ENCODE results near the gene ZNF268.

ZNF268 gene

GRCh38 chr12:133180669-133181068 is 626 bp upstream of the ZNF268 start:
- DNase-seq (ENCODE audit: extremely low spot score): no peak
- TF ChIP-seq L3MBTL2 (conservative IDR thresholded peaks at IDR 0.05) (no peak), CTBP1 (IDR thresholded peaks at IDR 0.05; ENCODE audit: borderline replicate concordance) (no peak), PKNOX1 (IDR thresholded peaks at IDR 0.05) (no peak), ARNT (IDR thresholded peaks at IDR 0.05) (no peak), SP1 (IDR thresholded peaks at IDR 0.05) (no peak), FOXK2 (IDR thresholded peaks at IDR 0.05) (no peak), SUZ12 (IDR thresholded peaks at IDR 0.05) (no peak)
- CTCF ChIA-PET: no interaction called here
- POLR2A ChIA-PET: interaction anchor here (1.0 to 1.8 kb wide), 4 partner anchors 11 to 195 kb away, joined by 3 to 9 read pairs (median 4); partner anchors contain the start of genes ZNF10, ZNF26 and ZNF891

- ChIA-PET POLR2A (no interaction called here), CTCF (no interaction called here)
- DNase-seq (ENCODE audit: extremely low spot score): no peak
- no peak for TF ChIP-seq BHLHE40 (IDR thresholded peaks at IDR 0.05; ENCODE audit: borderline replicate concordance)
- no peak for TF ChIP-seq FOXA1 (IDR thresholded peaks at IDR 0.05)
- no peak for TF ChIP-seq ELF4 (IDR thresholded peaks at IDR 0.05)
Observed at GRCh38 chr12:133190176-133190575, 8.9 kb downstream of the ZNF268 start.

- no peak for DNase-seq (ENCODE audit: extremely low spot score)
- ChIA-PET POLR2A (no interaction called here), CTCF (no interaction called here)
- TF ChIP-seq LEF1 (IDR thresholded peaks at IDR 0.05; ENCODE audit: borderline replicate concordance) (no peak), BHLHE40 (IDR thresholded peaks at IDR 0.05; ENCODE audit: borderline replicate concordance) (no peak), ZNF384 (IDR thresholded peaks at IDR 0.05) (no peak)
Observed at GRCh38 chr12:133192847-133193246, 11.6 kb downstream of the ZNF268 start.

GRCh38 chr12:133201888-133202287 is 20.6 kb downstream of the ZNF268 start:
- DNase-seq (ENCODE audit: extremely low spot score): no peak
- ChIA-PET POLR2A (no interaction called here), CTCF (no interaction called here)
- TF ChIP-seq ZNF384 (IDR thresholded peaks at IDR 0.05) (no peak), ELF4 (IDR thresholded peaks at IDR 0.05) (no peak), FOXA1 (IDR thresholded peaks at IDR 0.05) (no peak), ARNT (IDR thresholded peaks at IDR 0.05) (no peak), L3MBTL2 (conservative IDR thresholded peaks at IDR 0.05) (no peak), TARDBP (IDR thresholded peaks at IDR 0.05) (no peak), FOXM1 (IDR thresholded peaks at IDR 0.05; ENCODE audit: borderline replicate concordance) (no peak), HDGF (IDR thresholded peaks at IDR 0.05; ENCODE audit: borderline replicate concordance) (no peak), LEF1 (IDR thresholded peaks at IDR 0.05; ENCODE audit: borderline replicate concordance) (no peak), CTBP1 (IDR thresholded peaks at IDR 0.05; ENCODE audit: borderline replicate concordance) (no peak), NFRKB (IDR thresholded peaks at IDR 0.05) (no peak), FOXK2 (IDR thresholded peaks at IDR 0.05) (no peak), BHLHE40 (IDR thresholded peaks at IDR 0.05; ENCODE audit: borderline replicate concordance) (no peak), SP1 (IDR thresholded peaks at IDR 0.05) (no peak), PKNOX1 (IDR thresholded peaks at IDR 0.05) (no peak), SUZ12 (IDR thresholded peaks at IDR 0.05) (no peak)

GRCh38 chr12:133202493-133203343 is 21.4 kb downstream of the ZNF268 start:
- CTCF ChIA-PET: no interaction called here
- DNase-seq (ENCODE audit: extremely low spot score): no peak
- POLR2A ChIA-PET: no interaction called here

More at GRCh38 chr12:133202493-133203343, 21.4 kb downstream of the ZNF268 start:
- no peak for TF ChIP-seq ELF4 (IDR thresholded peaks at IDR 0.05)
- TF ChIP-seq FOXK2 (IDR thresholded peaks at IDR 0.05): no peak
- no peak for TF ChIP-seq SUZ12 (IDR thresholded peaks at IDR 0.05)
- no peak for TF ChIP-seq BHLHE40 (IDR thresholded peaks at IDR 0.05; ENCODE audit: borderline replicate concordance)
- TF ChIP-seq LEF1 (IDR thresholded peaks at IDR 0.05; ENCODE audit: borderline replicate concordance): no peak
- no peak for TF ChIP-seq ZNF384 (IDR thresholded peaks at IDR 0.05)
- no peak for TF ChIP-seq ARNT (IDR thresholded peaks at IDR 0.05)
- TF ChIP-seq NFRKB (IDR thresholded peaks at IDR 0.05): no peak
- TF ChIP-seq L3MBTL2 (conservative IDR thresholded peaks at IDR 0.05): no peak
- TF ChIP-seq FOXM1 (IDR thresholded peaks at IDR 0.05; ENCODE audit: borderline replicate concordance): no peak
- TF ChIP-seq PKNOX1 (IDR thresholded peaks at IDR 0.05): no peak
